H9 (cell line): ENCODE data around the gene TECTA. TPM values are rescaled to one million over a fixed set of nuclear protein-coding genes. Genes with fewer than 3 reads are reported as not detected.

ENCODE experiments used
- DNase-seq: peaks from one replicate; pipeline ENCODE4 v3.0.0-alpha.2; 2017
- H2AFZ ChIP-seq: one replicate; pipeline ENCODE4 v1.6.1; 2013; ENCODE audit warnings: mild to moderate bottlenecking, low read length, control low read depth, moderate library complexity
- H2AK5ac ChIP-seq: 2 replicates; pipeline ENCODE4 v1.6.1; 2013; ENCODE audit warnings: low read length, control low read depth, mixed read lengths; ENCODE audit not compliant: insufficient read length
- H2BK120ac ChIP-seq: one replicate; pipeline ENCODE4 v1.6.1; 2013; ENCODE audit warnings: low read depth, mild to moderate bottlenecking, low read length, control low read depth, inconsistent platforms; ENCODE audit not compliant: poor library complexity, severe bottlenecking
- H2BK12ac ChIP-seq: 2 replicates; pipeline ENCODE4 v1.6.1; 2013; ENCODE audit warnings: low read length, control low read depth, mixed read lengths, low read depth; ENCODE audit not compliant: insufficient read length
- H2BK15ac ChIP-seq: 2 replicates; pipeline ENCODE4 v1.6.1; 2013; ENCODE audit warnings: low read depth, low read length, control low read depth
- H2BK20ac ChIP-seq: one replicate; pipeline ENCODE4 v1.6.1; 2013; ENCODE audit warnings: low read depth, mild to moderate bottlenecking, low read length, control low read depth, inconsistent platforms; ENCODE audit not compliant: poor library complexity, severe bottlenecking
- H2BK5ac ChIP-seq: 2 replicates; pipeline ENCODE4 v1.6.1; 2013; ENCODE audit warnings: low read length, control low read depth, mixed read lengths; ENCODE audit not compliant: insufficient read length
- H3K14ac ChIP-seq: 2 replicates; pipeline ENCODE4 v1.6.1; 2013; ENCODE audit warnings: low read length, control low read depth; ENCODE audit not compliant: insufficient read depth
- H3K18ac ChIP-seq: 2 replicates; pipeline ENCODE4 v1.6.1; 2013; ENCODE audit warnings: low read depth, mild to moderate bottlenecking, mixed read lengths, low read length, control low read depth; ENCODE audit not compliant: insufficient read length
- H3K23ac ChIP-seq: 2 replicates; pipeline ENCODE4 v1.6.1; 2013; ENCODE audit warnings: low read length, control low read depth, mixed read lengths, low read depth; ENCODE audit not compliant: insufficient read length
- H3K23me2 ChIP-seq: 2 replicates; pipeline ENCODE4 v1.6.1; 2013; ENCODE audit warnings: low read depth, mild to moderate bottlenecking, mixed read lengths, low read length, control low read depth; ENCODE audit not compliant: insufficient read length, poor library complexity, severe bottlenecking
- H3K27ac ChIP-seq: 2 replicates; pipeline ENCODE4 v1.5.1; 2013; ENCODE audit warnings: low read length, control low read depth, mixed read lengths, low read depth; ENCODE audit not compliant: insufficient read length
- H3K27me3 ChIP-seq: 2 replicates; pipeline ENCODE4 v1.6.1; 2013; ENCODE audit warnings: low read length, control low read depth, inconsistent platforms; ENCODE audit not compliant: insufficient read depth
- H3K4ac ChIP-seq: 2 replicates; pipeline ENCODE4 v1.6.1; 2013; ENCODE audit warnings: low read depth, mild to moderate bottlenecking, control low read depth, inconsistent platforms, low read length, moderate library complexity
- H3K4me1 ChIP-seq: 2 replicates; pipeline ENCODE4 v1.6.1; 2013; ENCODE audit warnings: low read length, control low read depth, inconsistent platforms; ENCODE audit not compliant: insufficient read depth
- H3K4me2 ChIP-seq: 2 replicates; pipeline ENCODE4 v1.6.1; 2013; ENCODE audit warnings: low read length, control low read depth, mixed read lengths; ENCODE audit not compliant: insufficient read length, insufficient read depth
- H3K56ac ChIP-seq: 2 replicates; pipeline ENCODE4 v1.6.1; 2013; ENCODE audit warnings: low read depth, mild to moderate bottlenecking, mixed read lengths, low read length, control low read depth; ENCODE audit not compliant: insufficient read length
- H3K79me1 ChIP-seq: 2 replicates; pipeline ENCODE4 v1.6.1; 2013; ENCODE audit warnings: low read depth, mild to moderate bottlenecking, moderate library complexity, low read length, control low read depth, inconsistent platforms; ENCODE audit not compliant: insufficient read depth, poor library complexity, severe bottlenecking
- H3K79me2 ChIP-seq: 2 replicates; pipeline ENCODE4 v1.6.1; 2013; ENCODE audit warnings: low read length, control low read depth, inconsistent platforms; ENCODE audit not compliant: insufficient read depth
- H3K9ac ChIP-seq: 2 replicates; pipeline ENCODE4 v1.6.1; 2013; ENCODE audit warnings: low read length, control low read depth, mixed read lengths; ENCODE audit not compliant: insufficient read length; ENCODE audit errors: extremely low read depth
- H3K9me3 ChIP-seq: one replicate; pipeline ENCODE4 v1.6.1; 2013; ENCODE audit warnings: low read depth, low read length, inconsistent platforms; ENCODE audit not compliant: control insufficient read depth
- H3T11ph ChIP-seq: one replicate; pipeline ENCODE4 v1.6.1; 2013; ENCODE audit warnings: mild to moderate bottlenecking, low read length, control low read depth, inconsistent platforms
- H4K20me1 ChIP-seq: one replicate; pipeline ENCODE4 v1.6.1; 2013; ENCODE audit not compliant: control insufficient read depth, insufficient read length, insufficient read depth
- H4K5ac ChIP-seq: 2 replicates; pipeline ENCODE4 v1.6.1; 2013; ENCODE audit warnings: low read depth, mild to moderate bottlenecking, mixed read lengths, low read length, control low read depth; ENCODE audit not compliant: insufficient read length
- H4K8ac ChIP-seq: replicated peaks from 2 replicates; pipeline ENCODE4 v1.6.1; 2013; ENCODE audit warnings: low read length, control low read depth, mixed read lengths, low read depth; ENCODE audit not compliant: insufficient read length
- H4K91ac ChIP-seq: 2 replicates; pipeline ENCODE4 v1.6.1; 2013; ENCODE audit warnings: low read depth, mild to moderate bottlenecking, moderate library complexity, mixed read lengths, low read length, control low read depth; ENCODE audit not compliant: insufficient read length
- H3K27ac Mint-ChIP-seq, 3 experiments: 2 replicates in 2 of 3; 3 replicates in 1 of 3; pipeline ENCODE4 v1.8.0; 2020 to 2021; ENCODE audit warnings: mixed read lengths in 3 of 3, mild to moderate bottlenecking in 1 of 3, moderate library complexity in 1 of 3
- H3K27me3 Mint-ChIP-seq: 2 replicates; pipeline ENCODE4 v1.8.0; 2021; ENCODE audit warnings: low read depth, mild to moderate bottlenecking, moderate library complexity, mixed read lengths
- H3K36me3 Mint-ChIP-seq, 3 experiments: 2 replicates in 2 of 3; 3 replicates in 1 of 3; pipeline ENCODE4 v1.8.0; 2020 to 2021; ENCODE audit warnings: low read depth in 3 of 3, mixed read lengths in 3 of 3; ENCODE audit not compliant: insufficient read depth in 1 of 3
- H3K4me1 Mint-ChIP-seq, 2 experiments: 2 replicates each; pipeline ENCODE4 v1.8.0; 2020; ENCODE audit warnings: mixed read lengths in 2 of 2
- H3K4me3 Mint-ChIP-seq, 2 experiments: 2 replicates in 1 of 2; 3 replicates in 1 of 2; pipeline ENCODE4 v1.8.0; 2020 to 2021; ENCODE audit warnings: mild to moderate bottlenecking in 2 of 2, mixed read lengths in 2 of 2, moderate library complexity in 1 of 2
- H3K9me3 Mint-ChIP-seq, 2 experiments: 2 replicates in 1 of 2; 3 replicates in 1 of 2; pipeline ENCODE4 v1.8.0; 2020; ENCODE audit warnings: mild to moderate bottlenecking in 2 of 2, mixed read lengths in 2 of 2, moderate library complexity in 1 of 2
- CTCF ChIP-seq: fragments of 200-600 bp; sonication (generic); conservative IDR thresholded peaks from 3 replicates; pipeline ENCODE4 v1.8.0; 2021; ENCODE audit warnings: antibody characterized with exemption, mild to moderate bottlenecking
- WGBS: extraction: QIAGEN DNeasy Blood & Tissue Kit; methylation state at CpG from one replicate; pipeline ENCODE4 v1.1.7; 2013; ENCODE audit warnings: missing lambda C conversion rate, low lambda C conversion rate, mixed read lengths; ENCODE audit not compliant: insufficient read length; ENCODE audit errors: extremely low coverage; 5-methylcytosine and 5-hydroxymethylcytosine counted together
- total RNA-seq: library from RNA; stranded (reverse); gene quantifications from 2 replicates; pipeline ENCODE4 v1.2.1, GENCODE V29; 2021

TECTA gene
- total RNA-seq, 1 experiment from 2014 or later: 0.66 TPM

GRCh38 chr11:121058941-121059340, 42.1 kb upstream of the TECTA start:
- H3K27ac ChIP-seq: no peak overlapping the region
- Mint-ChIP-seq H3K27ac (no peak overlapping the region), H3K4me1 (no peaks in the 10 kb centered on the region), H3K27me3 (no peaks in the 10 kb centered on the region), H3K36me3 (peaks cover 2 to 46% (median 15%) of the 10 kb centered on the region in 3 experiments; a peak in 6 of 7 replicates), H3K4me3 (no peak overlapping the region), H3K9me3 (no peaks in the 10 kb centered on the region)
- no peaks in the 10 kb centered on the region for H3K79me2 ChIP-seq
- H4K20me1 ChIP-seq: no peaks in the 10 kb centered on the region
- H3K23ac ChIP-seq: no peak overlapping the region
- no peak for DNase-seq
- H2BK15ac ChIP-seq: no peak overlapping the region
- no peaks in the 10 kb centered on the region for H3K9me3 ChIP-seq
- H2BK20ac ChIP-seq: no peak overlapping the region
- no CpG with 5 or more reads among the region's 3 CpGs for WGBS
- H4K5ac ChIP-seq: no peak overlapping the region
- no peak overlapping the region for H3K18ac ChIP-seq
- H3K23me2 ChIP-seq: no peaks in the 10 kb centered on the region
- no peak for TF ChIP-seq CTCF
- no peak overlapping the region for H3K9ac ChIP-seq
- H2BK120ac ChIP-seq: no peak overlapping the region
- H2BK12ac ChIP-seq: no peak overlapping the region
- H3K56ac ChIP-seq: no peak overlapping the region
- no peak overlapping the region for H4K91ac ChIP-seq
- no peaks in the 10 kb centered on the region for H3K79me1 ChIP-seq
- no peak overlapping the region for H3K4me2 ChIP-seq
- no peak overlapping the region for H3K14ac ChIP-seq
- no peaks in the 10 kb centered on the region for H3K27me3 ChIP-seq
- no peak overlapping the region for H2AK5ac ChIP-seq
- H2AFZ ChIP-seq: no peak overlapping the region
- H3K4ac ChIP-seq: no peak overlapping the region
- no peak overlapping the region for H2BK5ac ChIP-seq
- no peaks in the 10 kb centered on the region for H3K4me1 ChIP-seq
- H3T11ph ChIP-seq: no peak overlapping the region
- no peak overlapping the region for H4K8ac ChIP-seq
